ENCODE results near the gene SULT1C4. TPM values are rescaled to one million over a fixed set of nuclear protein-coding genes. Genes with fewer than 3 reads are reported as not detected.

Gene SULT1C4
- total and polyA plus RNA-seq, 2 of the 8 experiments (the other 6 are each of a cell fraction or from before 2014, with no cell fraction given) = 1.5 to 2.1 TPM

DNA sequence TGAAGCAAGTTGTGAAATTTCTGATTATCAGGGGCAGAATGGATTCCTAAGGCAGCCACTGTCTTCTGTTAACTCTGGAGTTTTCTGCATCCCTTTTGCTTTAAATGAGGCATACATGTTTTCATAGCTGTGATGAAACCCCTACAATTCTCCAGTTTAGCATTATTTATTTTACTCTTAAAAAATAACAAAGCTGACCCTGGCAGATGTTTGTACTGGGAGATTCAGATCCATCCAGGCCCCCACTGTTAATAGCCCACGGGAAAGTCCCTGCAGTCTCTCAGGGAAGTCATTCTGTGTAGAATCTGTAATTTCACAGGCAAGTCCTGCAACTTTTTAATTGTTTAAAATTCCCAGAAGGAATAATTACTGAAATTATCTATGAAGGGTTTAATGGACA is 353 bp upstream of the SULT1C4 start:
- no peaks in the 10 kb centered on the region for H3K79me1 ChIP-seq (ENCODE audit: low read depth, low read length)
- TF ChIP-seq, protein P1, sequence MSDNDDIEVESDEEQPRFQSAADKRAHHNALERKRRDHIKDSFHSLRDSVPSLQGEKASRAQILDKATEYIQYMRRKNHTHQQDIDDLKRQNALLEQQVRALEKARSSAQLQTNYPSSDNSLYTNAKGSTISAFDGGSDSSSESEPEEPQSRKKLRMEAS (IDR thresholded peaks at IDR 0.05) = no peak
- TF ChIP-seq YY1 (IDR thresholded peaks at IDR 0.05; ENCODE audit: low read depth, low read length) (no peak), SUZ12 (IDR thresholded peaks at IDR 0.05; ENCODE audit: low read length) (no peak), SP2 (IDR thresholded peaks at IDR 0.05; ENCODE audit: low read length) (no peak), PHF8 (conservative IDR thresholded peaks at IDR 0.05; ENCODE audit: low read depth, low read length) (no peak), ZNF274 (IDR thresholded peaks at IDR 0.05; ENCODE audit: borderline replicate concordance, extremely low read depth, low read length) (no peak), NRF1 (IDR thresholded peaks at IDR 0.05; ENCODE audit: low read depth, low read length) (no peak), ASH2L (IDR thresholded peaks at IDR 0.05; ENCODE audit: low read length) (no peak), EZH2 (IDR thresholded peaks at IDR 0.05; ENCODE audit: low read depth, low read length, severe bottlenecking) (no peak), BRCA1 (IDR thresholded peaks at IDR 0.05; ENCODE audit: low read depth, low read length) (no peak), KDM1A (IDR thresholded peaks at IDR 0.05; ENCODE audit: borderline replicate concordance, low read length) (no peak), TEAD4 (IDR thresholded peaks at IDR 0.05; ENCODE audit: low read depth, low read length) (no peak), FOSL1 (IDR thresholded peaks at IDR 0.05; ENCODE audit: insufficient read depth, low read depth, low read length) (no peak)

More for the DNA sequence above, 353 bp upstream of the SULT1C4 start:
- CTCF ChIA-PET (ENCODE audit: partially characterized antibody) = interaction anchor here (1.5 kb wide), 2 partner anchors 13 to 19 kb away, joined by 5 read pairs; no protein-coding TSS in a partner anchor
- Histone ChIP-seq H3K4ac (replicated peaks; ENCODE audit: insufficient read length, low read depth, low read length) (no peak overlapping the region), H2AK5ac (ENCODE audit: low read depth, low read length) (no peak overlapping the region), H3K36me3 (ENCODE audit: control insufficient read depth in 2 of 4, insufficient read depth in 4 of 4, low read length in 3 of 4) (no peaks in the 10 kb centered on the region), H3K23me2 (ENCODE audit: low read depth, low read length) (no peaks in the 10 kb centered on the region), H2AFZ (ENCODE audit: low read length) (peak overlapping the region; percentile 90), H3K79me2 (ENCODE audit: control insufficient read depth in 1 of 2, insufficient read depth in 2 of 2, low read length in 2 of 2) (no peaks in the 10 kb centered on the region), H3K27me3 (replicated peaks in 1 of 4; ENCODE audit: control insufficient read depth in 3 of 4, extremely low read depth in 1 of 4, insufficient read depth in 3 of 4, low read length in 3 of 4) (no peaks in the 10 kb centered on the region; a peak in 1 of 7 replicates), H4K8ac (ENCODE audit: extremely low read depth, insufficient read depth, low read length) (no peak overlapping the region), H3K14ac (ENCODE audit: insufficient read length) (no peak overlapping the region), H2BK15ac (ENCODE audit: low read length) (no peak overlapping the region), H3K4me3 (ENCODE audit: extremely low read depth in 1 of 4, insufficient read depth in 2 of 4, low read depth in 3 of 4, low read length in 4 of 4) (no peak overlapping the region), H2BK5ac (ENCODE audit: low read depth, low read length) (no peak overlapping the region), H3K4me1 (replicated peaks in 1 of 4; ENCODE audit: control insufficient read depth in 3 of 4, insufficient read depth in 4 of 4, low read length in 3 of 4) (peaks cover 0 to 10% (median 10%) of the 10 kb centered on the region in 4 experiments; a peak in 5 of 7 replicates), H4K5ac (ENCODE audit: insufficient read length, low read depth, low read length) (no peak overlapping the region), H3K56ac (replicated peaks; ENCODE audit: insufficient read length, low read depth, low read length) (no peak overlapping the region), H2BK120ac (replicated peaks; ENCODE audit: low read depth, low read length) (no peak overlapping the region), H3K27ac (ENCODE audit: low read depth, low read length) (no peak overlapping the region; the same call in 1 of the 2 replicates), H3K9me3 (ENCODE audit: insufficient read depth in 2 of 2, low read depth in 1 of 2, low read length in 1 of 2) (no peaks in the 10 kb centered on the region), H3K4me2 (ENCODE audit: insufficient read depth in 1 of 2, low read depth in 2 of 2, low read length in 2 of 2) (no peak overlapping the region; a peak in 1 of 4 replicates), H3K23ac (ENCODE audit: insufficient read length) (no peak overlapping the region), H3K9ac (replicated peaks in 1 of 4; ENCODE audit: extremely low read depth in 1 of 4, low read depth in 3 of 4, low read length in 3 of 4) (no peak overlapping the region), H3K18ac (ENCODE audit: extremely low read depth, low read length) (no peak overlapping the region), H4K20me1 (replicated peaks in 1 of 2; ENCODE audit: control insufficient read depth in 1 of 2, insufficient read depth in 2 of 2, low read length in 2 of 2) (no peaks in the 10 kb centered on the region), H2BK12ac (ENCODE audit: low read depth, low read length) (no peak overlapping the region), H4K91ac (replicated peaks; ENCODE audit: insufficient read length, low read length) (no peak overlapping the region), H2BK20ac (ENCODE audit: low read length) (0 out of 2 replicates have a peak overlapping the region, but pooled peaks have one; percentile 24)
- WGBS, 2 experiments (ENCODE audit: extremely low coverage in 1 of 2, insufficient coverage in 1 of 2, insufficient read length in 1 of 2, insufficient replicate concordance in 2 of 2, low coverage in 1 of 2, low lambda C conversion rate in 2 of 2, missing lambda C conversion rate in 1 of 2) = 84% methylated on average over 1 of the region's 1 CpG; no CpG with 5 or more reads in 1 of the 2 experiments
- DNase-seq (ENCODE audit: low read depth in 1 of 2, low spot score in 2 of 2) = no peak
- POLR2A ChIA-PET (ENCODE audit: partially characterized antibody) = no interaction called here
- FAIRE-seq = no peak

All from H1 (cell line).